Measurements from ENCODE around the gene NDUFV1. TPM values are rescaled to one million over a fixed set of nuclear protein-coding genes. Genes with fewer than 3 reads are reported as not detected.
A peak's percentile ranks its signal among the peaks of the same experiment; 100 is the strongest.

The NDUFV1 gene
- total RNA-seq, 1 experiment from 2014 or later = 321 TPM

DNA sequence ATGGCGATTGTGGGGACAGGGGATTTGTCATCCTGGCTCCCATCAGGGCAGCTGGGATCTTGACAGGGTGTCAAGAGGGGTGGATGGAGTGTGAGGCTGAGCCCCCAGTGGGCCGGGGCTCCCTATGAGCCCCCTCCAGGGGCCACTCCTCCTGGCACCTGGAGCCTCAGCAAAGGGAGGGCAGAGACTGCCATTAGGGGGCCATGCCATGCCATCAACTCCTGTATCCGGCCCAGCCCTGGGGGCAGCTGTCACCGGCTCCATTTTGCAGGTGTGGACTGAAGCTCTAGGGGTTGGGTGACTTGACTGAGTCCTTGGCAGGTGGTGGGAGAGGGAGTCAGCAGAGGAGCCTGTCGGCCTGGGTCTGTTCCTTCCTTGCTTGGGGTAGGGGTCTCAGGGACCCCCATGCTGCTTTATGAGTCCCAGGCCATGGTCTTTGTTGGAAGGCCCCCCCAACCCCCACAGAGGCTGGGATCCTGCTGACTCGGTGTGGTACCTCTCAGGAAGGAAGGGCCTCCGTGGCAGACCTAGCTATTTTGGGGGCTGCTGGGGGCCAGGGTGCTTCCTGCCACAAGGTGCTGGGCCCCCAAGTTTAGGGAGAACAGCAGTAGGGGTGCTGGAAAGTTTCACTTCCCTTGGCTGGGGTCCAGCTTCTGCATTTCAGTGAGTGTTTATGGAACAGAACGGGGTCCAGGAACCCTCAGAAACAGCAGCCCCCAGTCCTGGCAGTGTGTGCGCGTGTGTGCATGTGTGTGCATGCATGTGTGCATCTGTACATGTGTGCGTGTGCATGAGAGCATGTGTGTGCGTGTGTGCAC, 42.3 kb downstream of the NDUFV1 start:
- H2AFZ ChIP-seq = no peak overlapping the region
- H3K4me3 ChIP-seq = no peak overlapping the region
- no peaks in the 10 kb centered on the region for H3K27me3 ChIP-seq (ENCODE audit: insufficient read depth, low read depth)
- H3K27ac ChIP-seq = no peak overlapping the region
- H3K9me3 ChIP-seq (ENCODE audit: insufficient read depth, low read depth) = no peaks in the 10 kb centered on the region
- no peaks in the 10 kb centered on the region for H3K9me2 ChIP-seq (ENCODE audit: insufficient read depth)
- H3K4me1 ChIP-seq (replicated peaks; ENCODE audit: insufficient read depth) = no peaks in the 10 kb centered on the region
- CTCF ChIA-PET = no interaction called here
- H3F3A ChIP-seq (ENCODE audit: insufficient read depth, low read depth) = peaks cover 29% of the 10 kb centered on the region
- TF ChIP-seq EZH2 (IDR thresholded peaks at IDR 0.05; ENCODE audit: low read depth) (no peak), CTCF (conservative IDR thresholded peaks at IDR 0.05) (no peak)
- no peak overlapping the region for H3K4me2 ChIP-seq
- POLR2A ChIA-PET (ENCODE audit: unreplicated experiment) = interaction anchor here (0.6 kb wide), 2 partner anchors 32 to 76 kb away, joined by 3 to 8 read pairs; no protein-coding TSS in a partner anchor
- H3K79me2 ChIP-seq (ENCODE audit: low read depth) = no peaks in the 10 kb centered on the region
- H4K20me1 ChIP-seq (ENCODE audit: insufficient read depth) = no peaks in the 10 kb centered on the region
- BruUV-seq (replicated peaks) = no TSS peak
- peak in 1 of 2 experiments; percentile 30 for DNase-seq
- no peaks in the 10 kb centered on the region for H3K36me3 ChIP-seq (ENCODE audit: low read depth)
- intact Hi-C loops (cut with micrococcal nuclease; ENCODE audit: unreplicated experiment) = no loop called here

GRCh38 chr11:67649634-67650510, 43.1 kb downstream of the NDUFV1 start:
- TF ChIP-seq EZH2 (IDR thresholded peaks at IDR 0.05; ENCODE audit: low read depth) (no peak), CTCF (conservative IDR thresholded peaks at IDR 0.05) (no peak)
- DNase-seq = peak in 1 of 2 experiments; percentile 58
- CTCF ChIA-PET = interaction anchor here (0.5 to 0.7 kb wide), 2 partner anchors 9 to 41 kb away, joined by 3 read pairs; no protein-coding TSS in a partner anchor
- Histone ChIP-seq H3K36me3 (ENCODE audit: low read depth) (no peaks in the 10 kb centered on the region), H3K4me1 (replicated peaks; ENCODE audit: insufficient read depth) (no peaks in the 10 kb centered on the region), H4K20me1 (ENCODE audit: insufficient read depth) (no peaks in the 10 kb centered on the region), H3K4me2 (peak overlapping the region; percentile 81), H3F3A (ENCODE audit: insufficient read depth, low read depth) (peaks cover 29% of the 10 kb centered on the region), H2AFZ (peak overlapping the region; percentile 84), H3K4me3 (peak overlapping the region; percentile 67), H3K27me3 (ENCODE audit: insufficient read depth, low read depth) (no peaks in the 10 kb centered on the region), H3K9me3 (ENCODE audit: insufficient read depth, low read depth) (no peaks in the 10 kb centered on the region), H3K79me2 (ENCODE audit: low read depth) (no peaks in the 10 kb centered on the region), H3K27ac (no peak overlapping the region), H3K9me2 (ENCODE audit: insufficient read depth) (no peaks in the 10 kb centered on the region)
- intact Hi-C loops (cut with micrococcal nuclease; ENCODE audit: unreplicated experiment) = no loop called here
- POLR2A ChIA-PET (ENCODE audit: unreplicated experiment) = interaction anchor here (0.6 kb wide), 1 partner anchor 33 kb away, joined by 8 read pairs; no protein-coding TSS in a partner anchor
- no TSS peak for BruUV-seq (replicated peaks)

Data from PC-9 (cell line).